ENCODE results near the gene CILP.

DNA sequence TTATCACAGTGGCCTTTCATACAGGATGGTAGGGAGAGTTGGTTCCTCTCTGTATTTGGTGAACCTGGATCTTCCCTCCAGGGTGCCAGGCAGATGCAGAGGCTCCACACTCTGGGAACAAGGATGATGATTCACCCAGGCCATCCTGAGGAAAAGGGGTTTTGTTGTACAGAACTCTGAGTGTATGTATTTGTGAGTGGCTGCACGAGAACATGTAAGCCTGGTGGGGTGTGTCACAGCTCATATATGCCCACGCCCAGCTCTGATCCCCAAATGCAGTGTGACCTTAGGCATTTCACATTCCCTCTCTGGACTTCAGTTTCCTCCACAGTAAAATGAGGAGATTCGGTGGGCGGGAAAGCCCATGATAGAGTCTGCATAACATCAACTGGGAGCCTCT, 11.6 kb upstream of the CILP start:
- TF ChIP-seq CTCF (IDR thresholded peaks at IDR 0.05) (no peak), POLR2A (IDR thresholded peaks at IDR 0.05) (no peak)

All from heart left ventricle (tissue), 13 donors.